Psoas muscle (tissue), 8 donors: ENCODE measurements around the gene UBIAD1. TPM values are rescaled to one million over a fixed set of nuclear protein-coding genes. Genes with fewer than 3 reads are reported as not detected.
"Not testable (repeated sequence)": the region's sequence is repeated elsewhere in the genome, so short reads cannot be mapped to it uniquely, and the experiment has no call there.

ENCODE experiments used
- ATAC-seq, 4 donors: fragments of 200-7000 bp; cut with Tn5 transposase; one replicate each; pipeline ENCODE4 v1.9.1; 2020; ENCODE audit warnings: moderate library complexity in 3 of 4, mild to moderate bottlenecking in 2 of 4
- DNase-seq, 2 donors: peaks; one replicate each; pipeline ENCODE4 v3.0.0-alpha.2; 2020
- H3K27ac ChIP-seq: fragments of 200-600 bp; one replicate; pipeline ENCODE4 v1.8.0; 2022
- H3K27me3 ChIP-seq, 3 donors: fragments of 200-600 bp in 1 of 3; one replicate each; pipeline versions ENCODE4 v1.6.1 to v1.8.0; 2013 to 2022; ENCODE audit warnings: low read length in 2 of 3, mild to moderate bottlenecking in 2 of 3, moderate library complexity in 1 of 3; ENCODE audit not compliant: insufficient read depth in 3 of 3
- H3K36me3 ChIP-seq, 2 donors: fragments of 200-600 bp in 1 of 2; one replicate each; pipeline versions ENCODE4 v1.6.1 to v1.8.0; 2013 to 2022; ENCODE audit warnings: low read depth in 1 of 2, mild to moderate bottlenecking in 1 of 2, moderate library complexity in 1 of 2; ENCODE audit not compliant: insufficient read depth in 1 of 2
- H3K4me1 ChIP-seq: fragments of 200-600 bp; one replicate; pipeline ENCODE4 v1.8.0; 2022
- H3K4me3 ChIP-seq: fragments of 200-600 bp; one replicate; pipeline ENCODE4 v1.8.0; 2022; ENCODE audit warnings: mild to moderate bottlenecking
- H3K9me3 ChIP-seq: fragments of 200-600 bp; one replicate; pipeline ENCODE4 v1.8.0; 2022
- CTCF ChIP-seq: fragments of 200-600 bp; IDR thresholded peaks from one replicate; pipeline ENCODE4 v1.8.0; 2022; ENCODE audit warnings: antibody characterized with exemption
- WGBS, 3 donors: extraction: QIAGEN DNeasy Blood & Tissue Kit; methylation state at CpG; one replicate each; pipeline versions ENCODE4 v1.1.6 to v1.1.7; 2013; 5-methylcytosine and 5-hydroxymethylcytosine counted together
- intact Hi-C, 2 donors: fragments of 100-400 bp; cut with DNase I; formaldehyde crosslinking; loops; one replicate each; pipeline versions ENCODE4 v1.11.0 to v1.14.2; 2022
- polyA plus RNA-seq, 3 donors: library from polyadenylated mRNA; stranded (reverse); fragments of 200-250 nt; gene quantifications; one replicate each; pipeline ENCODE4 v1.2.3, GENCODE V29; 2013
- total RNA-seq, 4 donors: library from RNA; stranded (reverse); fragmentation: NEBNext Ultra II Directional in 2 of 4; extraction: Animal tissue kit (Norgen Biotek cat#: 25700) in 2 of 4; gene quantifications; one replicate each; pipeline versions ENCODE4 v1.2.1 to v1.2.4, GENCODE V29; 2021 to 2023
- donor health status: healthy with polysubstance abuse.
- donor health status: DM: no; HTN: no; CAD: no; lungs with moderate emphysema.
- donor health status: Bipolar disorder and iron deficiency.
- donor health status: healthy.
- donor health status: DM: yes; HTN: yes; CAD: no.
- donor health status: DM: no; HTN: no; CAD: no.
- donor health status: DM: no; HTN: no; CAD: no.
- donor health status: DM: yes; HTN: yes; CAD: no.

The UBIAD1 gene
- total and polyA plus RNA-seq, 7 donors: 19.0 to 29.4 (median 25.0) TPM

GRCh38 chr1:11294951-11295350 lies 22.0 kb downstream of the UBIAD1 start:
- 66 to 75% (median 72%) methylated on average over 8 of the region's 8 CpGs for WGBS, 3 donors
- Histone ChIP-seq H3K36me3 (peaks cover 3 to 16% of the 10 kb centered on the region in 2 donors), H3K27ac (no peak overlapping the region), H3K9me3 (no peaks in the 10 kb centered on the region), H3K4me1 (peaks cover 29% of the 10 kb centered on the region), H3K27me3 (no peaks in the 10 kb centered on the region), H3K4me3 (no peak overlapping the region)
- TF ChIP-seq CTCF: no peak
- no peak for DNase-seq
- intact Hi-C loops: no loop called here
- no peak for ATAC-seq

- H3K27me3 ChIP-seq: no peaks in the 10 kb centered on the region
- peaks cover 22% of the 10 kb centered on the region for H3K4me1 ChIP-seq
- H3K4me3 ChIP-seq: no peak overlapping the region
- ATAC-seq (no peak), DNase-seq (no peak)
- H3K9me3 ChIP-seq: no peaks in the 10 kb centered on the region
- peaks cover 3 to 16% of the 10 kb centered on the region in 2 donors for H3K36me3 ChIP-seq
- WGBS, 3 donors: 94 to 98% (median 96%) methylated on average over 2 of the region's 2 CpGs
- no peak for TF ChIP-seq CTCF
- intact Hi-C loops: no loop called here
- no peak overlapping the region for H3K27ac ChIP-seq
Observed at GRCh38 chr1:11295905-11296304, 22.9 kb downstream of the UBIAD1 start.

GRCh38 chr1:11297774-11298173 lies 24.8 kb downstream of the UBIAD1 start:
- H3K27me3 ChIP-seq, H3K4me1 ChIP-seq, H3K27ac ChIP-seq, H3K4me3 ChIP-seq, H3K9me3 ChIP-seq, intact Hi-C loops, ATAC-seq, DNase-seq: not testable (repeated sequence)
- 97 to 98% (median 98%) methylated on average over 5 of the region's 5 CpGs for WGBS, 3 donors
- H3K36me3 ChIP-seq: peaks cover 3 to 16% of the 10 kb centered on the region in 2 donors

DNA sequence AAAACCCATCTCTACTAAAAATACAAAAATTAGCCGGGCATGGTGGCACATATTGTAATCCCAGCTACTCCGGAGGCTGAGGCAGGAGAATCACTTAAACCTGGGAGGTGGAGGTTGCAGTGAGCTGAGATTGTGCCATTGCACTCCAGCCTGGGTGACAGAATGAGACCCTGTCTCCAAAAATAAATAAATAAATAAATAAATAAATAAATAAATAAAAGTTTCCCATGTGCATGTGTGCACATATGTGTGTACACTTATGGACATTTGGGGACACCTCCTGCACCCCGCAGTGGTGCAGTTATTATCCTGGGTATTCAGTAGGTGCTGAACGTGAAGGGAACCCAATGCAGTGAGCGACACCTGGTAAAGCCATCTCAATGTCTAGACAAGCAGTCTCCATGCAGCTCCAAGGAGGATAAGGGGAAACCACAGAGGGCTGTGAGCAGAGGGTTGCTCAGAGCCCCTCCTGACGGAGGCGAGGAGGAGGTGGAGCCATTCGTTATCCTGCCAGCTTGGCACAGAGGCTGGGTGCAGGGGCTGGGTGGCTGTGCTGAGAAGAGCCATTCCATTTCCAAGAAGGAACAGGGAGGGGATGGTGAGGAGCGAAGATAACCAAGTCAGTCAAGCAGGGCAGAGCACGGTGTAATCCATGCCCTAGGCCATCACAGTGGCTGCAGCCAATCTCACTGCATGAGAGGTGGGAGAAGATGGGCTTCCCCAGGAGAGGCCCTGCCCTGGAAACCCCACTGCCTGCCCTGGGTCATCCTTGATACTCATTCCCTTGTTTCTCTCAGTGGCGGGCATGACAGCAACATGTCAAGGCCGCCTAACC lies 25.6 kb downstream of the UBIAD1 start:
- ATAC-seq (no peak), DNase-seq (peak in 1 of 2 donors; percentile 34)

More for the DNA sequence above, 25.6 kb downstream of the UBIAD1 start:
- H3K9me3 ChIP-seq: no peaks in the 10 kb centered on the region
- no peak overlapping the region for H3K4me3 ChIP-seq
- no peak overlapping the region for H3K27ac ChIP-seq
- no peaks in the 10 kb centered on the region for H3K27me3 ChIP-seq
- H3K36me3 ChIP-seq: peaks cover 3 to 16% of the 10 kb centered on the region in 2 donors
- intact Hi-C loops: no loop called here
- 84 to 88% (median 84%) methylated on average over 12 of the region's 12 CpGs for WGBS, 3 donors
- H3K4me1 ChIP-seq: no peaks in the 10 kb centered on the region
- no peak for TF ChIP-seq CTCF
